Upper lobe of left lung (tissue), 6 donors: ENCODE results near the gene PRDM16. TPM values are rescaled to one million over a fixed set of nuclear protein-coding genes. Genes with fewer than 3 reads are reported as not detected.

Source experiments
- ATAC-seq, 2 donors: fragments of 200-7000 bp; cut with Tn5 transposase; one replicate each; pipeline ENCODE4 v1.9.1; 2022; ENCODE audit warnings: mild to moderate bottlenecking in 2 of 2, moderate library complexity in 2 of 2; ENCODE audit not compliant: low FRiP score in 2 of 2
- DNase-seq, 2 donors: peaks; one replicate each; pipeline ENCODE4 v3.0.0-alpha.2; 2019 to 2020
- H3K27ac ChIP-seq, 4 donors: fragments of 200-600 bp; sonication (generic); one replicate each; pipeline ENCODE4 v1.5.1; 2016 to 2019
- H3K27me3 ChIP-seq, 4 donors: fragments of 200-600 bp; sonication (generic); one replicate each; pipeline ENCODE4 v1.5.1; 2017 to 2019
- H3K36me3 ChIP-seq, 4 donors: fragments of 200-600 bp; sonication (generic); one replicate each; pipeline ENCODE4 v1.5.1; 2016 to 2019
- H3K4me1 ChIP-seq, 4 donors: fragments of 200-600 bp; sonication (generic); one replicate each; pipeline ENCODE4 v1.5.1; 2018 to 2019
- H3K4me3 ChIP-seq, 4 donors: fragments of 200-600 bp; sonication (generic); one replicate each; pipeline ENCODE4 v1.5.1; 2017 to 2019; ENCODE audit warnings: mild to moderate bottlenecking in 2 of 4, moderate library complexity in 1 of 4
- H3K9me3 ChIP-seq, 4 donors: fragments of 200-600 bp; sonication (generic); one replicate each; pipeline ENCODE4 v1.5.1; 2018 to 2019
- CTCF ChIP-seq, 6 experiments: fragments of 450-650 bp in 4 of 6; fragments of 200-600 bp in 2 of 6; sonication (generic) in 2 of 6; IDR thresholded peaks; one replicate each; pipeline ENCODE4 v1.5.1; 2016 to 2019; ENCODE audit warnings: antibody characterized with exemption in 6 of 6
- EP300 ChIP-seq, 4 donors: sonication (generic); formaldehyde crosslinking; IDR thresholded peaks; one replicate each; pipeline ENCODE4 v1.5.1; 2017; ENCODE audit warnings: antibody characterized with exemption in 4 of 4, control low read depth in 2 of 4
- POLR2A ChIP-seq, 4 donors: fragments of 450-650 bp; IDR thresholded peaks; one replicate each; pipeline ENCODE4 v1.5.1; 2016 to 2017; ENCODE audit warnings: antibody characterized with exemption in 4 of 4, mild to moderate bottlenecking in 2 of 4
- POLR2AphosphoS5 ChIP-seq, 2 donors: sonication (generic); formaldehyde crosslinking; IDR thresholded peaks; one replicate each; pipeline ENCODE4 v1.5.1; 2017; ENCODE audit warnings: antibody characterized with exemption in 2 of 2
- WGBS, 2 donors: methylation state at CpG; one replicate each; pipeline ENCODE4 v1.1.5; 2017 to 2018; 5-methylcytosine and 5-hydroxymethylcytosine counted together
- total RNA-seq, 6 donors: library from RNA; depleted of rRNA in 4 of 6; stranded (reverse); fragments of >200 nt in 4 of 6; gene quantifications; one replicate each; pipeline versions ENCODE4 v1.1.0 to v1.2.1, GENCODE V29; 2016 to 2021
- donor health status: DM: no; HTN: no; CAD: no; lungs with moderate emphysema.
- donor health status: DM: no; HTN: yes; CAD: no; lungs with severe emphysema.

Gene PRDM16
- total RNA-seq, 6 donors from 2014 or later, result 12.3 to 54.5 (median 21.2) TPM

DNA sequence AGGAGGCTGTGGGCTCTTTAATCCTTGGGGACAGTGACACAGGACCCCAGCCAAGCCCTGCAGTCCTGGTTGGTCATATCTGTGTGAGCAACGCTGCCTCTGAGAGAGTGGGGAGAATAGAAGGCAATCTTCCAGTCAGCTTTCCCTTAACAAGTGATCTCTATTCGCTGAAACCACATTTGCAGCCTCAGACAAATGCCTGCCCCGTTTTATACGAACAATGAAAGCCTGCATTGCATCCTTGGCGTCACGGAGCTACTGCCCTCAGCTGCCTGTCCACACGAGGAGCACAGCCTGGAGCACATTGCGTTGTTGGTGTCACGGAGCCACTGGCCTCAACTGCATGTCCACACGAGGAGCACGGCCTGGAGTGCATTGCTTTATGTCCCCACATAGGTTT lies 235.2 kb downstream of the PRDM16 start:
- no peak for TF ChIP-seq POLR2A (IDR thresholded peaks at IDR 0.05)
- TF ChIP-seq EP300 (IDR thresholded peaks at IDR 0.05), result no peak
- TF ChIP-seq CTCF (IDR thresholded peaks at IDR 0.05), result no peak
- no peak for TF ChIP-seq POLR2AphosphoS5 (IDR thresholded peaks at IDR 0.05)
- Histone ChIP-seq H3K9me3 (no peaks in the 10 kb centered on the region), H3K27me3 (no peaks in the 10 kb centered on the region), H3K27ac (no peak overlapping the region), H3K4me3 (no peak overlapping the region), H3K4me1 (no peaks in the 10 kb centered on the region), H3K36me3 (no peaks in the 10 kb centered on the region)
- 82 to 86% methylated on average over 8 to 11 of the region's 11 CpGs for WGBS, 2 donors
- DNase-seq (no peak), ATAC-seq (no peak)

GRCh38 chr1:3304692-3305091 lies 235.7 kb downstream of the PRDM16 start:
- H3K4me1 ChIP-seq, result no peaks in the 10 kb centered on the region
- TF ChIP-seq EP300 (IDR thresholded peaks at IDR 0.05) (no peak), POLR2AphosphoS5 (IDR thresholded peaks at IDR 0.05) (no peak), CTCF (IDR thresholded peaks at IDR 0.05) (no peak), POLR2A (IDR thresholded peaks at IDR 0.05) (no peak)
- DNase-seq (peak in 1 of 2 donors; percentile 57), ATAC-seq (no peak)
- H3K4me3 ChIP-seq, result no peak overlapping the region
- WGBS, 2 donors, result 82 to 90% methylated on average over 7 to 11 of the region's 11 CpGs
- H3K27ac ChIP-seq, result no peak overlapping the region
- no peaks in the 10 kb centered on the region for H3K27me3 ChIP-seq
- H3K9me3 ChIP-seq, result no peaks in the 10 kb centered on the region
- H3K36me3 ChIP-seq, result no peaks in the 10 kb centered on the region

DNA sequence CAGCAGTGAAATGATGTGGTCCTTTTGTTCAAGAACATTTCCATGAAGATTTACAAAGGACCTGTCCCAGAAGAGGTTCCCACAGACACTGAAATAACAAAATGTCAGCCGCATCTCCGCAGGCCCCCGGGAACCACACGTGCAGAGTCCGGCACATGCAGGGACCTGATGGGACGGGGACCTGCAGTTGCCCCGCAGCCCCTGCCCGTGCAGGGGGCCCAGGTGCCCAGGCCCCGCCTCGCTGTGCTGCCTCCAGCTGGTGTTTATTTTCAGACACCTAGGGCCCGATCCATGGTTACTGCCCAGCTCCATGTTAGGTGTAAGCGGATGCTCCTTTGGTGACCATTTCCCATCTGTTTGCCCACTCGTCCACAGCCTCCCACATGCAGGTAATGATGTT lies 236.2 kb downstream of the PRDM16 start:
- no peaks in the 10 kb centered on the region for H3K4me1 ChIP-seq
- no peaks in the 10 kb centered on the region for H3K27me3 ChIP-seq
- ATAC-seq (no peak), DNase-seq (peak in 1 of 2 donors; percentile 65)
- no peaks in the 10 kb centered on the region for H3K9me3 ChIP-seq
- H3K4me3 ChIP-seq, result no peak overlapping the region
- TF ChIP-seq CTCF (IDR thresholded peaks at IDR 0.05) (no peak), POLR2AphosphoS5 (IDR thresholded peaks at IDR 0.05) (no peak), POLR2A (IDR thresholded peaks at IDR 0.05) (no peak), EP300 (IDR thresholded peaks at IDR 0.05) (no peak)
- 84 to 88% methylated on average over 11 to 13 of the region's 13 CpGs for WGBS, 2 donors
- no peaks in the 10 kb centered on the region for H3K36me3 ChIP-seq
- no peak overlapping the region for H3K27ac ChIP-seq

DNA sequence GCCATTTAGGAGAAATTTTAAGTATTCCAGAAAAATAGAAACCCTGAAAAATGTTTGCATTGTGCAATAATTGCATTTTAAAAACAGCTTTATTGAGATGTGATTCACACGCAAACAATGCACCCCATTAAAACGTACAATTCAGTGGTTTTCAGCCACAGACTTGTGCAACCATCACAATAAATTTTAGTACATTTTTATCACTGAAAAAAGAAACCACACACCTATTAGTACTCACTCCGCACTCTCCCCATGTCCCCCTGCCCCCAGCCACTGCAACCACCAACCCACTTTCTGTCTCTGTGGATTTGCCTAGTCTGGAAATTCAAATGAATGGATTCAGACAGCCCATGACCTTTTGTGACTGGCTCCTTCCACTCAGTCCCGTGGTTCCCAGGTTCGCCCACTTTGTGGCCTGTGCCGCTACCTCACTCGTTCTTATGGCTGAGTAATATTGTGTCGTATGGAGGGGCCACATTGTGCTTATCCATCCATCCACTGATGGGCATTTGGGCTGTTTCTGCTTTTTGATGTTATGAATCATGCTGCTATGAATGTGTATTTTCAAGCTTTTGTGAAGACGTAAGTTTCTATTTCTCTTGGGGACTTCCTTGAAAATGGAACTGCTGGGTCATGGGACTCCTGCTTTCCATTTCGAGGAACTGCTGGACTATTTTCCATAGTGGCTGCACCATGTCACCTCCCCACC lies 237.7 kb downstream of the PRDM16 start:
- TF ChIP-seq CTCF (IDR thresholded peaks at IDR 0.05), result no peak
- TF ChIP-seq POLR2AphosphoS5 (IDR thresholded peaks at IDR 0.05), result no peak
- TF ChIP-seq EP300 (IDR thresholded peaks at IDR 0.05), result no peak
- no peak for TF ChIP-seq POLR2A (IDR thresholded peaks at IDR 0.05)
- H3K4me1 ChIP-seq, result no peaks in the 10 kb centered on the region
- no peak overlapping the region for H3K27ac ChIP-seq
- no peak for ATAC-seq
- no peaks in the 10 kb centered on the region for H3K36me3 ChIP-seq
- no peak for DNase-seq
- 61 to 67% methylated on average over 10 of the region's 10 CpGs for WGBS, 2 donors
- H3K4me3 ChIP-seq, result no peak overlapping the region
- no peaks in the 10 kb centered on the region for H3K9me3 ChIP-seq
- no peaks in the 10 kb centered on the region for H3K27me3 ChIP-seq

- Histone ChIP-seq H3K27me3 (no peaks in the 10 kb centered on the region), H3K27ac (no peak overlapping the region), H3K4me1 (peaks cover 0 to 4% (median under 1%) of the 10 kb centered on the region in 4 donors), H3K36me3 (no peaks in the 10 kb centered on the region), H3K9me3 (no peaks in the 10 kb centered on the region), H3K4me3 (no peak overlapping the region)
- no peak for TF ChIP-seq POLR2A (IDR thresholded peaks at IDR 0.05)
- TF ChIP-seq CTCF (IDR thresholded peaks at IDR 0.05), result no peak
- TF ChIP-seq EP300 (IDR thresholded peaks at IDR 0.05), result no peak
- no peak for TF ChIP-seq POLR2AphosphoS5 (IDR thresholded peaks at IDR 0.05)
- 72 to 78% methylated on average over 8 of the region's 8 CpGs for WGBS, 2 donors
- DNase-seq, result no peak
- no peak for ATAC-seq
These were observed 238.4 kb downstream of the PRDM16 start for GRCh38 chr1:3307359-3307758.
